NB4 (cell line): Measurements from ENCODE around the gene WDR35.
"Not testable (repeated sequence)": the region's sequence is repeated elsewhere in the genome, so short reads cannot be mapped to it uniquely, and the experiment has no call there.

Experiments used
- DNase-seq: peaks from one replicate; pipeline ENCODE4 v3.0.0; 2010; ENCODE audit warnings: low read depth
- H3K4me3 ChIP-seq: one replicate; pipeline ENCODE4 v1.5.1; 2011; ENCODE audit warnings: mild to moderate bottlenecking, low read depth, low read length, moderate library complexity
- CTCF ChIP-seq: IDR thresholded peaks from one replicate; pipeline ENCODE4 v1.5.1; 2012; ENCODE audit warnings: low read depth, low read length
- MAX ChIP-seq: IDR thresholded peaks from 2 replicates; pipeline ENCODE4 v1.6.1; 2011; ENCODE audit warnings: low read depth, low read length
- MYC ChIP-seq: IDR thresholded peaks from 2 replicates; pipeline ENCODE4 v1.6.1; 2011; ENCODE audit warnings: low read depth, low read length
- POLR2A ChIP-seq: IDR thresholded peaks from 2 replicates; pipeline ENCODE4 v1.6.1; 2011; ENCODE audit warnings: mild to moderate bottlenecking; ENCODE audit not compliant: insufficient read length; ENCODE audit errors: extremely low read depth

Gene WDR35

GRCh38 chr2:19897623-19898245, 92.2 kb downstream of the WDR35 start:
- peak overlapping the region; percentile 1 for H3K4me3 ChIP-seq
- no peak for DNase-seq
- no peak for TF ChIP-seq CTCF
- no peak for TF ChIP-seq POLR2A
- TF ChIP-seq MAX = no peak
- TF ChIP-seq MYC = no peak

DNA sequence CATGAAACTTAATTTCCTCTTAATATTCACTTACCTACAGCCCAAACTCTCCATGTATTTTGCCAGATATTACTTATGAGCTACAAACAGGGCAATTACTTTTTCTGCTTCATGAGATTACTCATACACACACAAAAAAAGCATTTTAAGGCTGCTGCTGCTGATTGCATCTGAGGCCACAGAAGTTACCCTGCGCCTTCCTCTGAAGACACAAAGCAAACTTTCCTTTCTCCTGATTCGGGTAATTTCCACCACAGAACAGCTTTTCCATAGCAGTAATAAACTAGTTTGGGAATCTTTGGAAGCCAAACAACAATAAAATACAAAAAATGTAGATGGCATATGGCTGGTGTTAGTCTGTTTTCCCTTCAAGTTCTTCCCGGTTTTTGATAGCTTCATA, 94.4 kb downstream of the WDR35 start:
- DNase-seq = no peak
- TF ChIP-seq POLR2A (no peak), MYC (no peak), CTCF (no peak), MAX (no peak)
- no peak overlapping the region for H3K4me3 ChIP-seq

DNA sequence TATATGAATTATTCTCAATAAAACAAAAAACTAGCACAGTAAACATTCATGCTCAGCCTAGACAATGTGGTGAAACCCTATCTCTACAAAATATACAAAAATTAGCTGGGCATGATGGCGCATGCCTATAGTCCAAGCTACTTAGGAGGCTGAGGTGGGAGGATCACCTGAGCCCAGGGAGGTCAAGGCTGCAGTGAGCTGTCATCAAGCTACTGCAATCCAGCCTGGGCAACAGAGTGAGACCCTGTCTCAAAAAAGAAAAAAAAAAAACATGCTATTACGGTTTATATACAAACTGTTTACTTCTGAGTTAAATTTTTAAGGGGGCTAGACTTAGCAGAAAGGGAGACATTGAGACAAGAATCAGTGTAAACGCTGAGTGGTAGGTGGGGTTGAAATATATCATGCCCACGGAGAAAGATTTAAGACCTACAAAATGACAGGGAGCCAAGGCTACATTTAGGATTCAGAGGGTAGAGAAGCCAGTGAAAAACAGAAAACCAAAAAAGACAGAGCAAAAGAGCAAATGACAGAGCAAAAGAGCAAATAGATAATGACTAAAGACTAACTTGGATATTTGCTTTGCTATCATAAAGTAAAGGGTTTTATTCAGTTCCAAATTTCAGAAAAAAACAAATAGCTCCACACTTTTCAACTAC, 95.6 kb downstream of the WDR35 start:
- H3K4me3 ChIP-seq = no peak overlapping the region
- no peak for DNase-seq
- TF ChIP-seq MYC (no peak), CTCF (no peak), POLR2A (no peak), MAX (no peak)

DNA sequence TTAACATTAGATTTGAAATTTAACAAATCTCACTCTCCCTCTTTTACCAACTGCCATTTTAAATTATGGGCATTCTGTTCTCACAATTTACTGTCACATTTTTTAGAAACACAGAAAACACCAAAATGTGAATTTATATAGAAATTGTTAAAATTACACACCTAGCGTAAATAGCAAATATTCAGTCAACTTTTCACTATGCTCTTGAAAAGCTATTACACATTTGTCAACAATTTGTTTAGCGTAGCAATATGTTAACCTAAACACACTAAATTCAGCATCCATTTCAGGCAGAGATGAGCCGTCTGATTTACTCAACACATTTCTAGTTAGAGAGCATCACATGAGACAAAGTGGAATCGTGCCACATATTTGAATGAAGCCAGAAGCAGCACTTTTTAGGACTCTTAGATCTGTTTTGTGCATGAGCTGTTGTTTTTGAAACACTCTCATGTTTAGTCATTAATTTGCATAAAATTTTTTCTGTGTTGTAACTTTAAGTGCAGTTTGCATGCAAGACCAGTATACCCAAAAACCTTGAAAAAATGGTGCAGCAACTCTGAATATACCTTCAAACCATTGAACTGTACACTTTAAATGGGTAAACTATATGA, 96.3 kb downstream of the WDR35 start:
- no peak for DNase-seq
- no peak for TF ChIP-seq MYC
- TF ChIP-seq POLR2A = no peak
- no peak for TF ChIP-seq CTCF
- no peak for TF ChIP-seq MAX
- no peak overlapping the region for H3K4me3 ChIP-seq

- TF ChIP-seq MAX = 0 out of 2 replicates have a peak, but pooled peaks have one; percentile 22
- peak; percentile 89 for DNase-seq
- H3K4me3 ChIP-seq = not testable (repeated sequence)
These were observed 97.9 kb downstream of the WDR35 start for GRCh38 chr2:19891971-19892370.

GRCh38 chr2:19890104-19890503, 99.8 kb downstream of the WDR35 start:
- no peak overlapping the region for H3K4me3 ChIP-seq
- TF ChIP-seq MYC (no peak), CTCF (no peak), MAX (no peak), POLR2A (no peak)
- no peak for DNase-seq
